ENCODE measurements around the gene TRIM44. TPM values are rescaled to one million over a fixed set of nuclear protein-coding genes. Genes with fewer than 3 reads are reported as not detected.

The TRIM44 gene
- polyA plus RNA-seq, 2 of the 4 experiments (the other 2 are of a cell fraction) = 19.3 to 70.4 TPM

DNA sequence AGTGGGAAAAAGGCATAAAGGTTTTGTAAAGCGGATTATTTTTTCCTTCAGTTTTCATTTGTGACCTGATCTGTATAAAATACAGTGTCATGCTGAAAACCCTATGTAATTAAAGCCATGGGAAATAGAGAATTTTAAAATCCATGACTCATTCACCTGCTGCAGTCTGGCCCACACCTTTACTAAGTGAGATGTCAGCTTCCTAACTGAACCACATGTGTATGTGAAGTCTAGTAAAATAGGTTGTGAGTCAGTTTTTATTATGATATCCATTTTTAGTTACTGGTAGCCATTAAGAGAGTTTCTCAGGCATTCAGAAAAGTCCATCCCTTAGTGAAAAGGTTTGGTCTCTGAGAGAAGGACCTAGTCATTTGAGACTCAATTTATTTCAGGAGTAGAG, 60.9 kb downstream of the TRIM44 start:
- ChIA-PET POLR2A (no interaction called here), CTCF (interaction anchor here (1.1 kb wide), 1 partner anchor 98 kb away, joined by 3 read pairs; no protein-coding TSS in a partner anchor)
- 0 out of 3 replicates have a peak, but pooled peaks cover 7% of the 10 kb centered on the region for H3K4me1 ChIP-seq
- TF ChIP-seq RFX5 (IDR thresholded peaks at IDR 0.05) (no peak), BHLHE40 (IDR thresholded peaks at IDR 0.05; ENCODE audit: low read depth, low read length) (no peak), KDM5A (IDR thresholded peaks at IDR 0.05) (no peak), ZFP36 (IDR thresholded peaks at IDR 0.05; ENCODE audit: borderline replicate concordance, partially characterized antibody) (no peak), HDAC2 (IDR thresholded peaks at IDR 0.05) (no peak), MAZ (IDR thresholded peaks at IDR 0.05; ENCODE audit: borderline replicate concordance, low read depth, low read length) (no peak)
- TF ChIP-seq, protein P1, sequence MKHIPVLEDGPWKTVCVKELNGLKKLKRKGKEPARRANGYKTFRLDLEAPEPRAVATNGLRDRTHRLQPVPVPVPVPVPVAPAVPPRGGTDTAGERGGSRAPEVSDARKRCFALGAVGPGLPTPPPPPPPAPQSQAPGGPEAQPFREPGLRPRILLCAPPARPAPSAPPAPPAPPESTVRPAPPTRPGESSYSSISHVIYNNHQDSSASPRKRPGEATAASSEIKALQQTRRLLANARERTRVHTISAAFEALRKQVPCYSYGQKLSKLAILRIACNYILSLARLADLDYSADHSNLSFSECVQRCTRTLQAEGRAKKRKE (CRISPR knock-in tag; IDR thresholded peaks at IDR 0.05; ENCODE audit: low read depth) = no peak
- TF ChIP-seq, protein P2, sequence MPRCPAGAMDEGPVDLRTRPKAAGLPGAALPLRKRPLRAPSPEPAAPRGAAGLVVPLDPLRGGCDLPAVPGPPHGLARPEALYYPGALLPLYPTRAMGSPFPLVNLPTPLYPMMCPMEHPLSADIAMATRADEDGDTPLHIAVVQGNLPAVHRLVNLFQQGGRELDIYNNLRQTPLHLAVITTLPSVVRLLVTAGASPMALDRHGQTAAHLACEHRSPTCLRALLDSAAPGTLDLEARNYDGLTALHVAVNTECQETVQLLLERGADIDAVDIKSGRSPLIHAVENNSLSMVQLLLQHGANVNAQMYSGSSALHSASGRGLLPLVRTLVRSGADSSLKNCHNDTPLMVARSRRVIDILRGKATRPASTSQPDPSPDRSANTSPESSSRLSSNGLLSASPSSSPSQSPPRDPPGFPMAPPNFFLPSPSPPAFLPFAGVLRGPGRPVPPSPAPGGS (IDR thresholded peaks at IDR 0.05) = no peak
- no peak overlapping the region for H3K4me2 ChIP-seq
- 96% methylated on average over 1 of the region's 1 CpG for WGBS (ENCODE audit: missing lambda C conversion rate)
- H3K27ac ChIP-seq = no peak overlapping the region
- no peak for DNase-seq (ENCODE audit: low read depth in 1 of 2, low spot score in 1 of 2)
- H3K9me3 ChIP-seq = no peaks in the 10 kb centered on the region
- H3K4me3 ChIP-seq = no peak overlapping the region
- no peak for FAIRE-seq
- ATAC-seq = no peak

DNA sequence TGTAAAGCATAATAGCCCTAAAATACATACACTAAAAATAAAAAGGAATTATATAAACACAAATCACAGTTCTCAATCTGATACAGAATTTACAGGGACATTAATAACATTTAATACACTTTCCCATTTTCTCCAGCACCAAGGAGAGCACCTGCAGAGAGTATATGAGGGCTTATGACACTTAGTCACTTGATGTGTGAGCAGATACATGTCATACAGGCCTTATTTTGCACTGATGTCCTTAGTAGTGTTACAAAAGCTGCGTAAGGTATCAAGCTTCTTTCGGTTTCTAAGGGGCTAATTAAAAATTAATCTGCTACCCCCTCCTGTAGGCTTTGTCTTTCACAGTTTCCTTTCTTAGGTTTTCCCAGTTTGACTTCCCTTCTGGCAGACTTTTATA, 61.3 kb downstream of the TRIM44 start:
- Histone ChIP-seq H3K27ac (no peak overlapping the region), H3K4me3 (no peak overlapping the region), H3K4me1 (0 out of 3 replicates have a peak, but pooled peaks cover 7% of the 10 kb centered on the region), H3K9me3 (no peaks in the 10 kb centered on the region), H3K4me2 (no peak overlapping the region)
- TF ChIP-seq, protein P3, sequence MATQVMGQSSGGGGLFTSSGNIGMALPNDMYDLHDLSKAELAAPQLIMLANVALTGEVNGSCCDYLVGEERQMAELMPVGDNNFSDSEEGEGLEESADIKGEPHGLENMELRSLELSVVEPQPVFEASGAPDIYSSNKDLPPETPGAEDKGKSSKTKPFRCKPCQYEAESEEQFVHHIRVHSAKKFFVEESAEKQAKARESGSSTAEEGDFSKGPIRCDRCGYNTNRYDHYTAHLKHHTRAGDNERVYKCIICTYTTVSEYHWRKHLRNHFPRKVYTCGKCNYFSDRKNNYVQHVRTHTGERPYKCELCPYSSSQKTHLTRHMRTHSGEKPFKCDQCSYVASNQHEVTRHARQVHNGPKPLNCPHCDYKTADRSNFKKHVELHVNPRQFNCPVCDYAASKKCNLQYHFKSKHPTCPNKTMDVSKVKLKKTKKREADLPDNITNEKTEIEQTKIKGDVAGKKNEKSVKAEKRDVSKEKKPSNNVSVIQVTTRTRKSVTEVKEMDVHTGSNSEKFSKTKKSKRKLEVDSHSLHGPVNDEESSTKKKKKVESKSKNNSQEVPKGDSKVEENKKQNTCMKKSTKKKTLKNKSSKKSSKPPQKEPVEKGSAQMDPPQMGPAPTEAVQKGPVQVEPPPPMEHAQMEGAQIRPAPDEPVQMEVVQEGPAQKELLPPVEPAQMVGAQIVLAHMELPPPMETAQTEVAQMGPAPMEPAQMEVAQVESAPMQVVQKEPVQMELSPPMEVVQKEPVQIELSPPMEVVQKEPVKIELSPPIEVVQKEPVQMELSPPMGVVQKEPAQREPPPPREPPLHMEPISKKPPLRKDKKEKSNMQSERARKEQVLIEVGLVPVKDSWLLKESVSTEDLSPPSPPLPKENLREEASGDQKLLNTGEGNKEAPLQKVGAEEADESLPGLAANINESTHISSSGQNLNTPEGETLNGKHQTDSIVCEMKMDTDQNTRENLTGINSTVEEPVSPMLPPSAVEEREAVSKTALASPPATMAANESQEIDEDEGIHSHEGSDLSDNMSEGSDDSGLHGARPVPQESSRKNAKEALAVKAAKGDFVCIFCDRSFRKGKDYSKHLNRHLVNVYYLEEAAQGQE (IDR thresholded peaks at IDR 0.05) = peak; percentile 83
- no peak for TF ChIP-seq HOXB13 (CRISPR knock-in tag; IDR thresholded peaks at IDR 0.05; ENCODE audit: low read depth)
- ChIA-PET CTCF (interaction anchor here (1.1 kb wide), 1 partner anchor 98 kb away, joined by 3 read pairs; no protein-coding TSS in a partner anchor), POLR2A (no interaction called here)
- DNase-seq (ENCODE audit: low read depth in 1 of 2, low spot score in 1 of 2) (no peak), ATAC-seq (no peak), FAIRE-seq (no peak)
- WGBS (ENCODE audit: missing lambda C conversion rate) = 92% methylated on average over 2 of the region's 2 CpGs

DNA sequence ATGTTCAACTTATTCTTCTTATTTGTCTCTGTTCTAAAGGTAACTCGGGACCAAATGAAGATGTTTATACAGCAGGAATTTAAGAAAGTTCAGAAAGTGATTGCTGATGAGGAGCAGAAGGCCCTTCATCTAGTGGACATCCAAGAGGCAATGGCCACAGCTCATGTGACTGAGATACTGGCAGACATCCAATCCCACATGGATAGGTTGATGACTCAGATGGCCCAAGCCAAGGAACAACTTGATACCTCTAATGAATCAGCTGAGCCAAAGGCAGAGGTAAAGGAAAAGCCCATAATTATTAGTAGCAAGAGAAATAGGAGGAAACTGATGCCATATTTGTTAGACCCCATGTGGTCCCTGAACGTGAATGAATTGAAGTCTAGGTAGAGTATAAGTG, 63.3 kb downstream of the TRIM44 start:
- H3K4me3 ChIP-seq = no peak overlapping the region
- 94% methylated on average over 2 of the region's 2 CpGs for WGBS (ENCODE audit: missing lambda C conversion rate)
- peaks cover 10% of the 10 kb centered on the region; the same call in 2 of the 3 replicates for H3K9me3 ChIP-seq
- TF ChIP-seq FOXS1 (CRISPR knock-in tag; IDR thresholded peaks at IDR 0.05) = no peak
- TF ChIP-seq CEBPB (IDR thresholded peaks at IDR 0.05) = no peak
- no peak for TF ChIP-seq RFX5 (IDR thresholded peaks at IDR 0.05)
- no peak for TF ChIP-seq RNF2 (IDR thresholded peaks at IDR 0.05; ENCODE audit: borderline replicate concordance, low read depth)
- TF ChIP-seq CHD2 (IDR thresholded peaks at IDR 0.05; ENCODE audit: low read length, partially characterized antibody) = no peak
- TF ChIP-seq FOSB (CRISPR knock-in tag; IDR thresholded peaks at IDR 0.05) = no peak
- TF ChIP-seq RARB (CRISPR knock-in tag; IDR thresholded peaks at IDR 0.05) = no peak
- TF ChIP-seq, protein P4, sequence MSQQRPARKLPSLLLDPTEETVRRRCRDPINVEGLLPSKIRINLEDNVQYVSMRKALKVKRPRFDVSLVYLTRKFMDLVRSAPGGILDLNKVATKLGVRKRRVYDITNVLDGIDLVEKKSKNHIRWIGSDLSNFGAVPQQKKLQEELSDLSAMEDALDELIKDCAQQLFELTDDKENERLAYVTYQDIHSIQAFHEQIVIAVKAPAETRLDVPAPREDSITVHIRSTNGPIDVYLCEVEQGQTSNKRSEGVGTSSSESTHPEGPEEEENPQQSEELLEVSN (IDR thresholded peaks at IDR 0.05; ENCODE audit: borderline replicate concordance, low read depth) = no peak
- TF ChIP-seq JUNB (IDR thresholded peaks at IDR 0.05) = no peak
- TF ChIP-seq ZFP36 (IDR thresholded peaks at IDR 0.05; ENCODE audit: borderline replicate concordance, partially characterized antibody) = no peak
- TF ChIP-seq TP53 (CRISPR knock-in tag; IDR thresholded peaks at IDR 0.05) = no peak
- no peak for TF ChIP-seq FOSL2 (IDR thresholded peaks at IDR 0.05)
- no peak for TF ChIP-seq FOSL2 (CRISPR knock-in tag; IDR thresholded peaks at IDR 0.05)
- no peak for TF ChIP-seq TFCP2L1 (CRISPR knock-in tag; IDR thresholded peaks at IDR 0.05)
- TF ChIP-seq EHF (CRISPR knock-in tag; IDR thresholded peaks at IDR 0.05) = no peak
- TF ChIP-seq, protein P5, sequence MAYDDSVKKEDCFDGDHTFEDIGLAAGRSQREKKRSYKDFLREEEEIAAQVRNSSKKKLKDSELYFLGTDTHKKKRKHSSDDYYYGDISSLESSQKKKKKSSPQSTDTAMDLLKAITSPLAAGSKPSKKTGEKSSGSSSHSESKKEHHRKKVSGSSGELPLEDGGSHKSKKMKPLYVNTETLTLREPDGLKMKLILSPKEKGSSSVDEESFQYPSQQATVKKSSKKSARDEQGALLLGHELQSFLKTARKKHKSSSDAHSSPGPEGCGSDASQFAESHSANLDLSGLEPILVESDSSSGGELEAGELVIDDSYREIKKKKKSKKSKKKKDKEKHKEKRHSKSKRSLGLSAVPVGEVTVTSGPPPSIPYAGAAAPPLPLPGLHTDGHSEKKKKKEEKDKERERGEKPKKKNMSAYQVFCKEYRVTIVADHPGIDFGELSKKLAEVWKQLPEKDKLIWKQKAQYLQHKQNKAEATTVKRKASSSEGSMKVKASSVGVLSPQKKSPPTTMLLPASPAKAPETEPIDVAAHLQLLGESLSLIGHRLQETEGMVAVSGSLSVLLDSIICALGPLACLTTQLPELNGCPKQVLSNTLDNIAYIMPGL (CRISPR knock-in tag; IDR thresholded peaks at IDR 0.05; ENCODE audit: borderline replicate concordance) = no peak
- no peak for TF ChIP-seq HEYL (CRISPR knock-in tag; IDR thresholded peaks at IDR 0.05)
- TF ChIP-seq NR3C1 (IDR thresholded peaks at IDR 0.05) = no peak
- ATAC-seq (no peak), DNase-seq (ENCODE audit: low read depth in 1 of 2, low spot score in 1 of 2) (peak in 1 of 2 experiments; percentile 42), FAIRE-seq (no peak)
- 0 out of 3 replicates have a peak, but pooled peaks cover 7% of the 10 kb centered on the region for H3K4me1 ChIP-seq
- H3K4me2 ChIP-seq = no peak overlapping the region
- ChIA-PET POLR2A (no interaction called here), CTCF (no interaction called here)
- H3K27ac ChIP-seq = no peak overlapping the region

Data from A549 (cell line).